IPS-20b (cell line): ENCODE measurements around the gene LRFN2.

Source experiments
- H3K27ac ChIP-seq: one replicate; pipeline ENCODE4 v1.5.1; 2013; ENCODE audit warnings: low read length
- H3K27me3 ChIP-seq: 2 replicates; pipeline ENCODE4 v1.6.1; 2013; ENCODE audit warnings: mild to moderate bottlenecking, low read length, inconsistent platforms; ENCODE audit not compliant: insufficient read depth
- H3K36me3 ChIP-seq: 2 replicates; pipeline ENCODE4 v1.6.1; 2013; ENCODE audit warnings: low read depth, mild to moderate bottlenecking, inconsistent platforms, low read length, moderate library complexity; ENCODE audit not compliant: insufficient read depth
- H3K4me1 ChIP-seq: 2 replicates; pipeline ENCODE4 v1.6.1; 2013; ENCODE audit warnings: mild to moderate bottlenecking, control low read depth, inconsistent platforms, low read length, moderate library complexity; ENCODE audit not compliant: insufficient read depth
- H3K4me3 ChIP-seq: 2 replicates; pipeline ENCODE4 v1.5.1; 2013; ENCODE audit warnings: mild to moderate bottlenecking, low read length, inconsistent platforms
- H3K9ac ChIP-seq: 2 replicates; pipeline ENCODE4 v1.6.1; 2013; ENCODE audit warnings: low read depth, mild to moderate bottlenecking, inconsistent platforms, low read length, moderate library complexity
- H3K9me3 ChIP-seq: 2 replicates; pipeline ENCODE4 v1.6.1; 2013; ENCODE audit warnings: mild to moderate bottlenecking, low read depth, low read length, inconsistent platforms; ENCODE audit not compliant: insufficient read depth

LRFN2 gene

DNA sequence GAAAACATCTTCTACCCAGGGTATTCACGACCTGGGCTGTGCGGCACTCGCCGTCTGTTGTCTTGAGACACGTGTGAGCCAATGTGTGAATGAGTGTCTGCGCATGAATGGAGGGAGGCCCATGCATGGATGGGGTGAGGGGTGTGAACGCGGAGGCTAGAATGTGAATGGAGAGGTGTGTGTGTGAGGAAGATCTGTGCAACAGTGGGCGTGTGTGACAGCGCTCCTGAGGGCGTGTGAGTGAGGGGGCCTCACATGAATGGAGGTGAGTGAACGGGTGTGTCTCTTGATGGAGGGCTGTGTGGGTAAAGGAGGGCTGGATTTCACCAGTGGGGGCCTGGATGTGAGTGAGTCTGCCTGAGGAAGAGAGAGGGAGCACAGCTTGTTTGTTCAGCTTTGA, 146.0 kb downstream of the LRFN2 start:
- H3K36me3 ChIP-seq = no peaks in the 10 kb centered on the region
- H3K27me3 ChIP-seq = no peaks in the 10 kb centered on the region
- peaks cover 6% of the 10 kb centered on the region; the same call in 1 of the 2 replicates for H3K9me3 ChIP-seq
- H3K9ac ChIP-seq = no peak overlapping the region
- H3K4me1 ChIP-seq = peaks cover 4% of the 10 kb centered on the region; the same call in 1 of the 2 replicates
- no peak overlapping the region for H3K4me3 ChIP-seq
- no peak overlapping the region for H3K27ac ChIP-seq

DNA sequence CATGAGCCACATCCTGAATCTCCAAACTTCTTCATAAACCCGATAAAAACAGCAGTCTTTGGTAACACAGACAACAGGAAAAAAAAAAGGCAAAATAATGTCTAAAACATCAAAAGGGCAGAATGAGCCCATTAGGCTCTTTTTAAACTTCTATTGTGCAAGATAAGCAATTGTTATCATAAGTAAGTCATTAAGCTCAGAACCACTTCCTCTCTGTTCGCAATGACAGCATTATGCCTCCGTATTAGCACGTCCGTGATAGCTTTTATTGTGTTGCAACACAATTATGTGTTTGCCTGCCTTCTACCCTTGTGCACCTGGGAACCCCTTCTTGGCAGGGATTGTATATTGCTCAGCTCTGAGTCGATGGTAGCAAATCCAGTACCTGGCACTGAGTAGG, 147.1 kb downstream of the LRFN2 start:
- Histone ChIP-seq H3K36me3 (no peaks in the 10 kb centered on the region), H3K27me3 (no peaks in the 10 kb centered on the region), H3K4me3 (no peak overlapping the region), H3K9ac (no peak overlapping the region), H3K9me3 (peaks cover 7% of the 10 kb centered on the region; the same call in 1 of the 2 replicates), H3K27ac (no peak overlapping the region), H3K4me1 (peaks cover 4% of the 10 kb centered on the region; the same call in 1 of the 2 replicates)

DNA sequence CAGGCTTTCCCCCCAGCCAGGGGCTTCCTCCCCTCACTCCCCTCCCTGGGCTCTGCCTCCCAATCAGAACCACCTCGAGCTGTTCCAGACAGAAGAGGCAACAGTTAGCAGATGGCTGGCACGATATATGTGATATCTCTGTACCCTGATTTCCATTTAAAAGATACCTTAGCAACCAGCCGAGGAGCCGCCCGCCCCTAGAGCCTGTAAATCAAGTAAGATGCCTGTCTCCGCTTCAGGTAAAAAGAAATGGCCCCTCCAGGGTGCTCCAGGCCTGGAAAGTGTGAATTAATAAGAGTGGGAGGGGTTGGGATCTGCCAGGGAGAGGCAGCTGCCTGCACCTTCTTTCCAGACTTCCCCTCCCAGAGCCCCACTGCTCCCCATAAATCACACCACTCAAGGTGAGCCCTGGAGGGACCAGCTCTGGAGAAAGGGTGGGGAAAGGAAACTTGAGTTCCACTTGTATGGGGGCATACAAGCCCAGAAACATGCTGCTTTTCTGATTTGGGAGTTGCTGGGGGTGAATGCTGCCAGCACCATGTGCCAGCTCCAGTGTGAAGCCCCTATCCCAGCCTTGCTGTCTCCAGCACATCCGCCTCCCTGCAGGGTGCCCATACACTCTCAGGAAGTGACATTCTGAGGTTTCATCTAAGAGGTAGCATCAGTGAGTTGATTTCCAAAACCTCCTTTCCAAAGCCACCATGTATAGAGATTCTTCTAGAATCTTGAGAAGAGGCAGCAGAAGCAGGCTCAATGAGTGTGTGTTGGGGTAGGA, 148.0 kb downstream of the LRFN2 start:
- H3K4me3 ChIP-seq = no peak overlapping the region
- no peaks in the 10 kb centered on the region for H3K36me3 ChIP-seq
- no peak overlapping the region for H3K27ac ChIP-seq
- peaks cover under 1% of the 10 kb centered on the region; the same call in 1 of the 2 replicates for H3K4me1 ChIP-seq
- H3K9me3 ChIP-seq = peaks cover 7% of the 10 kb centered on the region; the same call in 1 of the 2 replicates
- no peaks in the 10 kb centered on the region for H3K27me3 ChIP-seq
- H3K9ac ChIP-seq = no peak overlapping the region

DNA sequence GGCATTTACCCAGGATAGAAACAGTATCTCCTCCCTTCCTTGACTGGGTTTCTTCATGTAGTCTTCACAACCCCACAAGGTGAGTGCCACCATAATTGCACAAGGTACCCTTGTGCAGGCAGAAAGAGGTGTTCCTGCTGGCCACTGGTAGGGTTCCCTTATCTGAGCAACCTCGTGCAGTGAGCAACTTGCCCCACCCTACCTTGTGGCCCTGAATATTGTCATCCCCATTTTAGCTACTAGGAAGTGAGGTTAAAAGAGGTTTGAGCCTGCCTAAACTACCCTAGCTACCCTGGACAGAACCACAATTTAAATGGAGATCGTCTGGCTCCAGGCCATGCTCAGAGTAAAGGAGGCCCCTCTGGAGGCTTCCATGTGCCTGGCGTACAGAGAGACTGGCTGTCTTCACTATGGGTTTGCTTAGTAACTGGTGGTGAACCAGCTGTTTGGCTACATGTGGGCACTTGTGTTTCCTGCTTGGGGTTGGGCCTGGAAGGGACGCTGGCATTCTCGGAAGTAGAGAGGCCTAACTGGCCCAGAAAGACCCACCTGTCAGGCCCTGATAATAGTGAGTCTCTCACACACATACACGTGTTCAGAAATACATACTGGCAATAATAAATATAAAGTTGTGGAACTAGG, 148.8 kb downstream of the LRFN2 start:
- H3K36me3 ChIP-seq = no peaks in the 10 kb centered on the region
- no peaks in the 10 kb centered on the region for H3K27me3 ChIP-seq
- no peak overlapping the region for H3K27ac ChIP-seq
- H3K4me1 ChIP-seq = no peaks in the 10 kb centered on the region
- peaks cover 7% of the 10 kb centered on the region; the same call in 1 of the 2 replicates for H3K9me3 ChIP-seq
- H3K9ac ChIP-seq = no peak overlapping the region
- no peak overlapping the region for H3K4me3 ChIP-seq

DNA sequence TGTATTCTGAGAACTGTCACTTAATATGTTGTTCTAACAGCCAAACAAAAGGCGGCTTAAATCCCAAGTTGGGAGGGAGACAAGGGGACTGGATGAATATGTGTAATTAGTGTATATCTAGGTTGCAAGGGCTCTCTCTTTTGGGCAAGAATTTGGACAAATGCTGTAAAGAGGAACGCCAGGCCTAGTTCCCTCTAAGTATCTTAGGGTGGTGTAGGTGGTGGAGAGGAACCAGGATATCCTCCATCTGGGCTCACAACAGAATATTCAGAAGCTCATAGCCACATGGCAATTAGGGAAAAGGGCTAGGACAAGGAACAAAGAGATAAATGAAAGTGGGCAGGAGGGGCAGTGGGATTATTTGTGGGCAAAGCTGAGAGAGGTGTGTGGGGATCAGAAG, 149.5 kb downstream of the LRFN2 start:
- H3K9ac ChIP-seq = no peak overlapping the region
- H3K36me3 ChIP-seq = no peaks in the 10 kb centered on the region
- no peak overlapping the region for H3K4me3 ChIP-seq
- no peak overlapping the region for H3K27ac ChIP-seq
- peaks cover 7% of the 10 kb centered on the region; the same call in 1 of the 2 replicates for H3K9me3 ChIP-seq
- H3K4me1 ChIP-seq = no peaks in the 10 kb centered on the region
- H3K27me3 ChIP-seq = no peaks in the 10 kb centered on the region

DNA sequence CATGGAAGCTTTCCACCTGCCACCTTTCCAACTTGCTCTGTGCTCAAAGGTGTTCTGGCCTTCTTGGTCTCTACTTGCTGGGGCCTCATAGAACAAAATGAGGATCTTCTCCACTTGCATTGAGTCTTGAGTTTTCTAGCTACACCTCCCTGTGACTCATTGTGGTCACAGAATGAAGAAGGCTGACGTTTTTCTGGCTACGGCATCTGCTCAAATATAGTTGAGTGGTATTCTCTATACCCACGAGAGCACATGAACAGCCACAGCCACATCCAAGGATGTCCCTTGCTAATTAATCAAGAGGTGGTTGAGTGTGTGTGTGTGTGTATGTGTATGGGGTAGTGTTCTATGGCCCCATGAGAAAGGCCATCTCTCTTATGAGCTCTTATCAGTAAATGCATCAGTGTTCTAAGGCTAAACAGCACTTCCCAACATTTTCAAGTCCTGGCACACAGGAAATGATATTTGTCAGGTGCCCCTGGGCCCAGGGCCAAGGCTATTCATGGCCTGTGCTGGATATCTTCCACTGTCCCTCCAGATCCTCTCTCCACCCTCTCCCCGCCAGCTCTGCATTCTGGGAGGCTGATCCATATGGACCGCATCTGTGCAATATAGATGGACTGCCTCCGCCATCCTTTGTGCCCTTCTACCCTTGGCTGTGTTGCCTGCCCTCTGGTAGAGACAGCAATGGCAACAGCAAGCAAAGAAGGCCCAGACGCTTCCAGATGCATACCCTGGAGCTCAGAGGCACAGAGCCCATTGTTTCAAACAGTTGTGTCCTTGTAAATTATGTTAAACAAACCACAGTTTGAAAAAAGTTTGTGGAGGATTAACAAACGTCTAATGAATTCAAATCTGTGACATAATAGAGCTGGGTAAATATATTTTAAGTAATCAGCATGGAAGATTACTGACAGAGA, 150.2 kb downstream of the LRFN2 start:
- H3K27ac ChIP-seq = no peak overlapping the region
- H3K9ac ChIP-seq = no peak overlapping the region
- no peak overlapping the region for H3K4me3 ChIP-seq
- no peaks in the 10 kb centered on the region for H3K27me3 ChIP-seq
- no peaks in the 10 kb centered on the region for H3K4me1 ChIP-seq
- H3K9me3 ChIP-seq = peaks cover 7% of the 10 kb centered on the region; the same call in 1 of the 2 replicates
- H3K36me3 ChIP-seq = no peaks in the 10 kb centered on the region

DNA sequence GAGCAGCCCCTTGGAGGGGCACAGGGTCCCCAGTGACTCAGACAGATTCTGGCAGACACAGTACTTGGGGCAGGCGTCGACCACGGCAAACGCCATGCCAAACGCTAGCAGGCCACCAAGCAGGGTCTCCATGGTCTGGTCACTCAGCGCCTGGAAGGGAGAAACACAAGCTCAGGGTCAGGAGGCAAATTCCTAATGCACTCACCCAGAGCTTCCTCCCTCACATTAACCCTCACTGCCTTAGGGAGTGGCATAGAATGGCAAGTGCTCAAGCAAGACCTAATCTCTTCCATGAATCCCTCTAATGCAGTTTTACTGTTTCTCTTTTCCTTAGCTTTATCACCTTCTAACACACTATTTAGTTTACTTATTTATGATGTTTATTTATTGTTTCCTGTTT, 154.2 kb downstream of the LRFN2 start:
- Histone ChIP-seq H3K27me3 (no peaks in the 10 kb centered on the region), H3K4me3 (no peak overlapping the region), H3K9ac (no peak overlapping the region), H3K4me1 (no peaks in the 10 kb centered on the region), H3K36me3 (no peaks in the 10 kb centered on the region), H3K9me3 (peaks cover 7% of the 10 kb centered on the region; the same call in 1 of the 2 replicates), H3K27ac (no peak overlapping the region)

DNA sequence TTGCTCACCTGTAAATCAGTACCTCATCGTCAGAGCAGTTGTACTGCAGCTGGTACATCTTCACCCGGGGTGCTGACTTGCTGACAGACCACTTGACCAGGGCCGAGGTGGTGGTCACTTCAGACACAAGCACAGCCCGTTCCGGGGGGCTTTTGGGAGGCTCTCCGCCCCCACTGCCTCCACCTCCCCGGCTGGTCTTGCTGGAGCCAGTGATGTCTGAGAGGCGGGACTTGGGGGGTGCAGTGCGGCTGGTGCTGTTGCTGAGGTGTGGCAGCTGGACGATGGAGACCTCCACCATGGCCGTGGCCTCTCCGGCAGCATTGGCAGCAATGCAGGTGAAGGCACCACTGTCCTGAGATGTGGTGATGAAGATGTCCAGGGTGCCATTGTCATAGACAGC, 155.5 kb downstream of the LRFN2 start:
- Histone ChIP-seq H3K9ac (no peak overlapping the region), H3K4me3 (no peak overlapping the region), H3K36me3 (no peaks in the 10 kb centered on the region), H3K27me3 (no peaks in the 10 kb centered on the region), H3K27ac (no peak overlapping the region), H3K9me3 (peaks cover 6% of the 10 kb centered on the region; the same call in 1 of the 2 replicates), H3K4me1 (no peaks in the 10 kb centered on the region)

DNA sequence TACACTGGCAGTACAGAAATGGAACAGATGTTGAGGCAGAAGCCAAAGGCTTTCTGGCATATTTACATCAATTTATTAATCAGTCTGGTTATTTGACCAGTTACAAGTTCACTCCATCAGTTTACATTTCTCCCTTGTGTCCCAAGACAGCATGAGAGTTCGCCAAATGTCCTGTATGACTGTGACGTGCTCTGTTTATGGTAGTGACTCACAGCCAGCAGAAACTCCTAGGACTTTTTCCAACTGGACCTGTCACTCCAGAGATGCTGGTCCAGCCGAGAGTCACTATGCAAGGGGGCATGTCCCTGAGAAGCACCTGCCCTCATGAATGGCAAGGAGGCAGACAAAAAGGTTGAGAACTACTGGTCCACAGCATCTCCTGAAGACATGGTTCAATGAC, 160.0 kb downstream of the LRFN2 start:
- Histone ChIP-seq H3K4me1 (no peaks in the 10 kb centered on the region), H3K36me3 (no peaks in the 10 kb centered on the region), H3K9me3 (no peaks in the 10 kb centered on the region), H3K27ac (no peak overlapping the region), H3K4me3 (no peak overlapping the region), H3K27me3 (no peaks in the 10 kb centered on the region), H3K9ac (no peak overlapping the region)

DNA sequence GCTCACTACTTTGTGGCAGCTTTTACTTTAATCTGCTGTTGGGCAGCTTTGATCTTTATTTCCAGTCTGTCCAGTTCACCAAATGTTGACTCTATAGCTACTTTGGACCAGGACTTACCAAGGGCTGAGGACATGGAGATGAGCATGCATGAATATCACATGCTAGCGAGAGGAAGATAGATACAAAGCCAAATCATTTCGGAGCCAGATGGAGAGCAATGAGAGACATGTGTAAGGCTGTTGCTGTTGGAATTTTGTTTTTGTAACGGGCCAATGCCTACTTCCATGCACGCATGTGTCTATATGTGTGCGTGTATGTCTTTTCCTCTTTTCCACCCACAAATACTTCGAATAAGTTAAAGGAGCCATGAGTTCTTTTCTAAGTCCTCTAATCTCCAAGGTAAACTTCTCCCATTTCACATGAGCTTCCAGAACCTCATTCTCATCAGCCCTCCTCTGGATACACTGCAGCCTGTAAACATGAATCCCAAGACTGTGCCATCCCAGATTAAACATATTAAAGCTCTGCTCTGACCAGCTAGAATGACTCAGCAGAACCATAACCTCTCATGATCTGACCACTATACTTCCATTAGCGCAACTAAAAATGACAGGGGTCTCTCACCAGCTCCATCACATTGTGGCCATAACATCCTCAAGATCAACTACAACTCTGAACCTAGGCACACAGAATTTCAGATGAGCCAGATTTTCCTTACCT, 160.7 kb downstream of the LRFN2 start:
- Histone ChIP-seq H3K9me3 (no peaks in the 10 kb centered on the region), H3K27ac (no peak overlapping the region), H3K4me3 (no peak overlapping the region), H3K9ac (no peak overlapping the region), H3K4me1 (peaks cover under 1% of the 10 kb centered on the region; the same call in 1 of the 2 replicates), H3K27me3 (no peaks in the 10 kb centered on the region), H3K36me3 (no peaks in the 10 kb centered on the region)
